ENCODE data around the gene SRP19.
"Not testable (repeated sequence)": the region's sequence is repeated elsewhere in the genome, so short reads cannot be mapped to it uniquely, and the experiment has no call there.

Gene SRP19

DNA sequence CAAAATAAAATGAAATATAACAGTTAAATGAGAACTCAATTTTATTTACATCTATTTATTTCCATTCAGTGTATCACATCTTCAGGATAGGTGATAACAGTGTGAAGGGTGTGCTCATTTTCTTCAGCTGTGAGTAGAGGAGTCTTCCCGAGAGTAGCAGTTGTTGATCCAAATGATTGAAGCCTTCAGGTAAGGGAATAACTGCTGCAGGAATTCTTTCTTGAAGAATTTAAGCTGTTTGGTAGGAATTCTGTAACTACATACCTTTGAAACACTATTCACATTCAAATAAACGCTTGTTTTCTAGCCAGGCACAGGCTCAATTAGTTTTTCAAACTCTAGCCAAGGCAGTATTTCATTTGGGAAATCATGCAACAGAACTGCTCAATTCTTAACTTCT is 15.3 kb downstream of the SRP19 start:
- DNase-seq = no peak

DNA sequence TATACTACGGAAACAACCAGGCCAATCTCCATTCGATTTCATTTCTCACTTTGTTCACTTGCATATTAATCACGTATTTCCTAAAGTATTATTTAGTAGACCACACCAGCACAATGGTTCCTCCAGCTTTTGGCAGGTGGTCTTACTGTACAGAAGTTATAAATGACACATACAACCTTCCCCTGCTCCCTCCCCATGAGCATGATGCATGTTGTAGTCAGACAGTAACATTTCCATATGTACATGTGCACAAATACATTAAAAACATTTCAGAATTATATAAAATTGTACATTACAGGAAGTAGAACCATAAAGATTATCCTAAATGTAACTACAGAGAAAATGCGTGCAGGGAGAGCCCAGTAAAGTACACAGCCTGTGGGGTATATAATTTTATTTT is 17.0 kb downstream of the SRP19 start:
- DNase-seq = no peak

DNA sequence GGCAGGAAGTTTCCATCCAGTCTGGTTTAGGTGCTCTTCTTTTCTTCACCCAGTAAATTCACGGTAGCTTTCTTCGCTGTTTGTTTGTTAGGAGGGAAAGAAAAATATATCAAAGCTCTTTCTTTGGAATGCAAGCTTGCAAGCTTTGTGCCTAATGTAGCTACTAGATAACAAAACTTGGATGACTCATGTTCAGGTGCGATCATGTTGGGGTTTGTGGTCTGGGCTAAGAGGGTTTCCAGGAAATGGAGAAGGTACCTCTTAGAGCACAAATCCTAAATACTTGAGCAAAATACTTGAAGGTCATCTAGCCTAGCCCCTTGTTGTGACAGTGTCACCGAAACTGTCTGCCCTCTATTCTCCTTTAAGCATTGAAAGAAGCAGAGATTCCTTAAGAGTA is 17.7 kb downstream of the SRP19 start:
- peak; percentile 63 for DNase-seq

DNA sequence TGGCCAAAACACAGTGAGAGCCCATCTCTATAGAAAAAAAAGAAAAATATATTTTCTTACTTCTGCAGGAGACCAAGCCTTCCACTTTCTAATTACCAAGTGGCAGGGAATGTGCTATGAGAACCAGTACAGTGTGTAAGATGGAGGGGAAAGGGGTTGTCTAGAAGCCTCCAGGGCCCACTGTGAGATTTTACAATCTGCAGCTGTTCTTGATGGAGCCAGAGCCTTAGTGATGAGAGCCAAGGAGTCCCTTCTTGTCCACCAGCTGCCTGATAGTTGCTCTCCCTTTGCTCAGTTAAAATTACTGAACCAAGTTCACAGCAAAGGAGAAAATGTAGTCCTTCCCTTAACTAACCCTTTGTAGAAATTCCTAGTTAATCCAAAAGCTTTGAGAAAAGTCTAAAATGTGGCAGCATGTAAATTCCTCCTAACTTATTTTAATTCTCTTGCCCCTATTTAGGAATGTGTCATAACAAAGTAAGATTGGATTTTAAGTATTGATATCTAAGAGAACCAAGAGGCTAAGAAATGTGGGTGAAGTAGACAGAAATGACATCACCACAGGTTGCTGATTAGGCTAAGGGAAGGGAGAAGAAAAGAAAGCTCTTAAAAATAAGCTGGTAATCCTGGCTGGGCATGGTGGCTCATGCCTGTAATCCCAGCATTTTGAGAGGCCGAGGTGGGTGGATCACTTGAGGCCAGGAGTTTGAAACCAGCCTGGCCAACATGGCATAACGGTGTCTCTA is 19.3 kb downstream of the SRP19 start:
- no peak for DNase-seq

DNA sequence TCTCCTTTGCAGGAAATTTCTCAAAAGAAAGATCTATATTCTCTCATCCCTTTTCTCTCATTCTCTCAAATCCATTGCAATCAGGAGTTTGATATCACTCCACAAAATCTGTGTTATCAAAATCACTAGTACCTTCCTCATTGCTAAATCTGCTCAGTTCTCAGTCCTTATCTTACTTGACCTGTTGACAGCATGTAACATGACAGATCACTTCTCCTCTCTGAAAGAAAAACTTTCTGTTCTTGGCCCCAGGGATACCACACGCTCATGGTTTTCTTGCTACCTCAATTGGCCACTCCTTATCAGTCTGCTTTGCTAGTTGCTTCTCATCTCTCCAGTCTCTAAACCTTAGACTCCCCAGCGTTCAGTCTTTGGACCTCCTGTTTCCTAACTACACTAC is 22.1 kb downstream of the SRP19 start:
- no peak for DNase-seq

DNA sequence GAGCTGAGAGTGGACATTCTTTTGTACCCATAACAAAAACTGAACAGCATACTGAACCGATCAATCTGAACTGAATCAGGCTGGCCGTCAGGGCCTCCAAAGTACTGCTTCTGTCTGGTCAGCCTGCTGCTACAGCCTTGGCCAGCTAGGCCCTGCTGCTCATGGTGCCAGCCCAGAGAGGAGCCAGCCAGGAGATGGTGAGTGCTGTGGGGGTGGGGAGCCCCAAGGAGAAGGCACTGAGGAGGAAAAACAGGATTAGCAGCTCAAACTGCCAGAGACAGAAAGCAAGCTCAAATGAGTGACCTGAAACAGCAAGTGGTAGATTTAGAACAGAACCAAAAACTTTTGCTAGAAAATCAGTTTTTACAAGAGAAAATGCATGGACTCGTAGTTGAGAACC is 23.9 kb downstream of the SRP19 start:
- DNase-seq = no peak

DNA sequence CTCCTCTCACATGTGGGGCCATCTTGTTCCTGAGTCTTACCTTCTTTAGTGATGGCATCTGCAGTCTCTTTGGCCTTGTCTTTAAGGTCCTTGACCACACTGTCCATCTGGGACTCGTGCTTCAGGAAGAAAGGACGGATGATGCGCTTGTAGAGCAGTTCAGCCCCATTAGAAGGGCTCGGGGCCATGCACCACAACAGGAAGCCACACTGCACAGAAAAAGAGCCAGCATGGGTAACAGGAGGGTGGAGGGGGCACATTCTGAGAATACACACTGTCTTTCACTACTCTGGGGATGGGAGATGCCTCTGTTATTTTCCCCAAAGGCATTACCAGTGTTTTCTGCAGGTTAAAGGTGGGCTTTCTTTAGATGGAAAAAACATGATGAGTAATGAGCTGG is 25.9 kb downstream of the SRP19 start:
- peak; percentile 35 for DNase-seq

DNA sequence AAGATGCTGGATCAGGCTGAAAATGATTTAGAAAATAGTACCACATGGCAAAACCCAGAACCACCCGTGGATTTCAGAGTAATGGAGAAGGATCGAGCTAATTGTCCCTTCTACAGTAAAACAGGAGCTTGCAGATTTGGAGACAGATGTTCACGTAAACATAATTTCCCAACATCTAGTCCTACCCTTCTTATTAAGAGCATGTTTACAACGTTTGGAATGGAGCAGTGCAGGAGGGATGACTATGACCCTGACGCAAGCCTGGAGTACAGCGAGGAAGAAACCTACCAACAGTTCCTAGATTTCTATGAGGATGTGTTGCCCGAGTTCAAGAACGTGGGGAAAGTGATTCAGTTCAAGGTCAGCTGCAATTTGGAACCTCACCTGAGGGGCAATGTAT is 31.0 kb downstream of the SRP19 start:
- not testable (repeated sequence) for DNase-seq

DNA sequence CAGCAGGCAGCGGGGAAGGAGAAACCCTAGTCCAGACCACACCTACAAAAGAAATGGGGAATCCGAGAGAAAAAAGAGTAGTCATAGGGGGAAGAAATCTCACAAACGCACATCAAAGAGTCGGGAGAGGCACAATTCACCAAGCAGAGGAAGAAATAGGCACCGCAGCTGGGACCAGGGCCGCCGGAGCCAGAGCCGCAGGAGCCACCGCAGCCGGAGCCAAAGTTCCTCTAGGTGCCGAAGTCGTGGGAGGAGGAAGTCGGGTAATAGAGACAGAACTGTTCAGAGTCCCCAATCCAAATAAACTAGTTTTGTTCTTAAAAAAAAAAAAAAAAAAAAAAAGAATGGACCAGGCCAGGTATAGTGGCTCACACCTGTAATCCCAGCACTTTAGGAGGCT is 31.7 kb downstream of the SRP19 start:
- no peak for DNase-seq

DNA sequence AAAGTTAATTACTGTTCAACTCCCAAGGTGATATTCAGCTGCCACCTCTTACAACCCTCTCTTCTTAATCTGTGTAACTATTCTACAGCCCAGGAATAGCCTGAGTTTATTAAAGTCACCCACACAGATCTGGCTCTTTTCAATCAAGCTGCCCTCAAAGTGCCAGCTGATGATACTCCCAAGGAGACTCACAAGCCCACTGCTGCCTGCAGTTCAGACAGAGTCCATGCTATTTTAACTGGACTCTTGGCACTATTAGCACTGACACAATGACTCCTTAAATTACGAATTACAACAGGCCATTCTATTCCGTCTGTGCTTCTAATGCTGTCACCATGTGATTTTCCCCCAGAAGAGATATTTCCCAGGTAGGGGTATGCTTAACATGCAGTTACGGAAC is 34.6 kb downstream of the SRP19 start:
- no peak for DNase-seq

DNA sequence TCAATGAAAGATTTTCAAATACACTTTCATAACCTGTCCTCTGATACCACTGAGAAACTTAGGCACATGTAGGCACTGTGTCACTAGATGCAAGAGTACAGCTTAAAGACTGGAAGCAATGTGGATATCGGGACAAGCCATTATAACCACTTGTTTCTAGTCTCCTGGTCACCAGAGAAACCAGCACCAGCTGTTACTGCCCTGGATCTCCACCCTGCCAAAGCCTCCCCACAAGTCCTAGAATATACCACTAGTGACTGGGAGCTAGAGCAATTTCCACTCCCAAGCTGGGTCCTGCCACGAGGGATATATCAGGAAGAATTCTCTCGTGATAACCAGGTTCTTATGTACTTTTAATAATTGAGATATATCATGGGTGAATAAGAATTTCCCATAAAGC is 41.5 kb downstream of the SRP19 start:
- DNase-seq = no peak

DNA sequence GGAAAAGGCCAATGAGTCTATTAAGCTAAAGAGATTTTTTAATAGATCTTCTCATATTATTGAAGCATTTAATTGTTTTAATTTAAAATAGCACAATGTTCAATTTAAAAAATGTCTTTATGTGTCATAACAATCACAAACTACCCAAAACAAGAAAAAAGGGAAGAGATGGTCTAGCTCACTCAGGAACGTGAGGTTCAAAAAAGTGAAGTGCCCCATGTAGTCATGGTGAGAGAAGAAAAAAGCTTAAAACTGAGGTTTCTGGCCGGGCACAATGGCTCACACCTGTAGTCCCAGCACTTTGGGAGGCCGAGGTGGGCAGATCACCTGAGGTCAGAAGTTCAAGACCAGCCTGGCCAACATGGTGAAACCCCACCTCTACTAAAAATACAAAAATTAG is 43.9 kb downstream of the SRP19 start:
- DNase-seq = not testable (repeated sequence)

DNA sequence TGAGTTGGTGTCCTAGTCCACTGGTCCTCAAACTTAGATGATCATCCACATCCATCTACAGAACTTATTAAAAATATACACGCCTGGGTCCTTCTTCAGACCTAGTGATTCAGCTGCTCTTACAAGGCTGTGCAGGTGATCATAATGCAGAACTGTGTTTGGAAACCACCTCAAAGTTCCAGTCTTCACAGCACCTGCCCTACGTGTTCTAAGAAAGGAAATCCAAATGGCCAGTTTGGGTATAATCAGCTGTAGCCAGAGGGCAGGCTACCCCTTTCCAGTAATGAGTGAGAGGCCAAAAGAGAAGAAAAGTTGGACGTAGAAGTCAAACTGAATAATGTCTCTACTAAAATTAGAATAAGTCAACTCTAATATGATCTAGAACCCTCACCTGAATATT is 45.5 kb downstream of the SRP19 start:
- DNase-seq = no peak

DNA sequence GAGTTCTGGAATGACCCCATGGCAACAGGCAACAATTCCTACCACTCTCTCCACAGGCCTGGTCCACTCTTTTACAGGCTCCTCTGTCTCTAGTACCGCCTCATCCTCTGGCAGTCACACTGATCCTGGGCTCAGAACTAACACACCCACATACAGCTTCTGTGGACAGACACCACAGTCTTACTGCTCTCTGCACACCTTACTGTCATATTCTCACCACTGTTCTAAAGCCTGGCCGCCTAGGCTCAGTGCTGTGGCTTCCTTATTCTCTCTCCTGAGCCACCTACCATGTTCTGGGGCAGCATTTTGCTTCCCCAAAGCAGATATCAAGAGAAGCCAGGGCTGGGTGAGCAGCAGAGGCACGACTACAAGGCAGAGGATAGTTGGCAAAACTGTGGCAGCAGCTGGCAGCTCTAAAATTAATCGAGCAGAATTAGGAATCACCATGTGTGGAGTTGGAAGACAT is 46.1 kb downstream of the SRP19 start:
- no peak for DNase-seq

DNA sequence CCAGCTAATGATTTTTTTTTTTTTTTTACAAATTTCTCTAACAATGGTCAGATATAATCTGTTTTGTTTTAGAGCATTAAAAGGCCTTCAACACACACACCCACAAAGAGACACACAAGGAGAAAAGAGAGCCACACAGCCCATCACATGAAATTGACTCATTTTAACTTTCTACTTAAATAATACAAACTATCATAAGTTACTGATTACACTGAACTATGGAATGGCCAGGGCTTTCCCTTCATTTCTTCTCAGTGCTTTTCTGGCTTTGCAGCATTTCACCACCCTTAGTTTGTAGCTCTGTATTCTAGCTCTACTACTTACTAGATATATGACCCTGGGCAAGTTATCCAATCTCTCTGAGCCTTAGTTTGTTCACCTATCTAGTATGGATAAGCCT is 47.8 kb downstream of the SRP19 start:
- DNase-seq = no peak

DNA sequence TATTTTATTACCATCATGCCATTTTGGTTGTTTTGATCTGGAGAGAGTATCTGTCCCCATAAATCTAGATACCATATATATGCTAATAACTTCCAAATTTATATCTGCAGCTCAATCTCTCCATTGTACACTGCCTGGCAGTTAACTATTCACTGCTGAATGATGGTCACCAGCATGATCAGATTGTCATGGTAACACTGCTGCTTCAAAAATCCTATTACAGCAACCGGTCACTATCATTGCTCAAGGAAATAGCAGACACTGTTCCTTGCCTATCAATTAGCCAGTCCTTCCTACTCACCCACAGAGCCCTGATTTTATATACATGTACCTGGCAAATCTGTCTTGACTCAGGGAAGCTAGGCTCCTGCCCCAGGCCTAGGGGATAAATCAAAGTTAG is 49.4 kb downstream of the SRP19 start:
- no peak for DNase-seq

DNA sequence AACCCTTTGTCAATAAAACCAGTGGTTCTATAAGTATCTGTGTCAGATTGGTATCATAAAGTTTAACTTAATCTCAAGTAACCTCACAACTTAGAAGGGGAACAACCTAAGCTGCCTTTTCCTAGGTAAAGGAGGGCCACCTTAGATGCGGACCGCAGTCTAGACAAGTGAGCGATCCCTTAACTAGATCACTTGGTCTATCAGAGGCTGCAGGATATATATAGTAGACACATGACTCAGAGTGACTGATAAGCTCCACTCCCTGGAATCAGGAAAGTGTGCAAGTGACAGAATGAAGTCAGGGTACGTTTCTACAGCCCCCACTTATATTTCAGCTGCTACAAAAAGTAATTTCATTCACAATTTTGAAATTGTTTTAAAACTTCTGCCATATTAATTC is 53.5 kb downstream of the SRP19 start:
- no peak for DNase-seq

DNA sequence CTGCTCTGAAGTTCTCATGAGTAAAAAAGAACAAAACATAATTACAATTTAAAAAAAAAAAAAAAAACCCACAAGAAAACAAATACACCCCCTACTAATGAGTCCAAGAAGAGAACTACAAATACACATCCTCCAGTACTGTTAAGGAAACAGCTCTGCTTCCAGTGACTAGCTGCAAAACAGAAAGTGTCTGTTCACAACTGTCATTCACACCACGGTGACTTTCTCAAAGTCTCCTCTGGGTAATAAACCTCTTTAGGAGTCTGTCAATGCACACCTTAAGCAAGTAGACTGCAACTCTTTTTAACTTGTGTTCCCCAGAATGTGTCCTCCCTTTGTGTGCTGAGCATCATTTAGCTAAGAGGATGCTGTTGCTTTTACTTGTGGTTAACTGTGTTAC is 54.7 kb downstream of the SRP19 start:
- no peak for DNase-seq

DNA sequence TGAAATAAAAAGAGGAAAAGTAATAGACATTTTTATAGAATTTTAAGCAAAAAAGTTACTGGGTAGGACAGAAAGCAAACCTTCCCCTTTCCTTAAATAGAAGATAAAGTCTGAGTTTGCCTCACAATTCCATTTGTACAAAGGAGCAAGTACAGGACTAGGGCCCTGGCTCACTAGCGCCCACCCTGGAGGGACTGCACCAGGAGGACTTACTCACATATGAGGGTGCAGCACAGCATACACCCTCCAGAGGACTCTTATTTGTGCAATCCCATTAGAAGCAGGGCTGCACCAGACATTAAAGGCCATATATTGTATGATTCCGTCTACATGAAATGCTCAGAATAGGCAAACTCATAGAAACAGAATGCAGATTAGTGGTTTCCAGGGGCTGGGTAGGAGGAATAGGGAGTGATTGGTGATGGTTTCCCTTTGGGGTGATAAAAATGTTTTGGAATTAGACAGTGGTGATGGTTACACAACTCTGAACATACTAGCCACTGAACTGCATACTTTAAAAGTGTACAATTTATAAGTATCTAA is 56.4 kb downstream of the SRP19 start:
- DNase-seq = peak; percentile 30

DNA sequence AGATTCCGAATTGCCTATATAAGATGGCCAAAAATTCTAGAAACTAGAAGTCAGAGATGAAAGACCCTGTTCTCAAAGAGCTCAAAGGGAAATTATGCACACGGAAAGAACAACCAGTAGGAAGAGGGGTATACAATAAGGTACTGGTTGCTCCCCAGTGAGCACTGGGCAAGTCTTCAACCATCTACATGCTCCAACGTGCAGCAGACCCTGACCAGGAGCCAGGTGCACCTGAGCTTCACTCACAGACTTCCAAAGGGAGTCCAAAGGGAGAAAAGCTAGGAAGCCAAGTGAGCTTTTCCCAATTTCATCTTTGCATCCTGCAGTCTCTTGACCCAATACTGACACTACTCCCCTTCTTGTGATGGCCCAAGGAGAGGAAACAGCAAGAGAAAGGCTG is 57.0 kb downstream of the SRP19 start:
- no peak for DNase-seq

DNA sequence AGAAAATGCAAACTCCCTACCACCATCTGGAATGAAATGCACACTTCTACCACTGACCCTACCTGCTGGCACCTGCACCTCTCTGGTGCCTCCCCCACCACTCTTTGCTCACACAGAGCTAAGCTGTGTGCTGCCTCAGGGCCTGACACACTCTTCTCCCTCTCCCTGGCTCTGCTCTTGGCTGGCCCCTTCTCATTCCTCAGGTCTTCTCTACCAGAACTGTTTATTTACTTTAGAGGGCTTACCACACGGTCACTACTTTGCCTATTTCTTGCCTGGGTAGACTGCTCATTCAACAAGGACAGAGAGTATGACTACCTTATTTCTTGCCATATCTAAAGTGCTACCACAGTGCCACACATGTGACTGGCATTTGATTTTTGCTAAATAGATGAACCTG is 57.6 kb downstream of the SRP19 start:
- no peak for DNase-seq
